Endothelial cell of umbilical vein (primary cell): ENCODE measurements around the gene CAPZA2. TPM values are rescaled to one million over a fixed set of nuclear protein-coding genes. Genes with fewer than 3 reads are reported as not detected.

ENCODE experiments used
- BruUV-seq: library from RNA; stranded (reverse); fragments of 400-500 nt; replicated peaks from 2 replicates; lab custom pipeline; 2021; lab: Mats Ljungman, UMichigan
- CTCF ChIA-PET: fragments of 300-600, 350-600 bp; sonication (Branson Sonifier 250); formaldehyde crosslinking; loops from one replicate; lab custom pipeline; 2021; ENCODE audit warnings: antibody characterized with exemption, inconsistent platforms; lab: Charles Lee
- POLR2A ChIA-PET: fragments of 300-600, 350-600 bp; sonication (Branson Sonifier 250); formaldehyde crosslinking; loops from one replicate; lab custom pipeline; 2021; ENCODE audit warnings: antibody characterized with exemption, inconsistent platforms; lab: Charles Lee
- DNase-seq: peaks from one replicate; pipeline ENCODE4 v3.0.0-alpha.2; 2011; ENCODE audit warnings: low read depth, low spot score
- FAIRE-seq: peaks from 2 replicates; lab custom pipeline; 2011; peaks lifted over from hg19 to GRCh38; lab: Jason Lieb, UNC
- H2AFZ ChIP-seq: 2 replicates; pipeline ENCODE4 v1.6.0; 2012; ENCODE audit warnings: low read depth, low read length, control low read depth, inconsistent platforms
- H3K27ac ChIP-seq: 2 replicates; pipeline ENCODE4 v1.5.1; 2011; ENCODE audit warnings: low read depth, mild to moderate bottlenecking, control low read depth, low read length, moderate library complexity; ENCODE audit not compliant: insufficient read depth
- H3K27me3 ChIP-seq, 2 experiments: 2 replicates each; pipeline versions ENCODE4 v1.6.0 to v1.6.1; 2011; ENCODE audit warnings: low read length in 2 of 2, mixed read lengths in 1 of 2; ENCODE audit not compliant: control insufficient read depth in 2 of 2, insufficient read depth in 2 of 2
- H3K36me3 ChIP-seq, 2 experiments: 2 replicates in 1 of 2; 3 replicates in 1 of 2; pipeline ENCODE4 v1.5.1; 2011; ENCODE audit warnings: low read length in 2 of 2, mild to moderate bottlenecking in 1 of 2, moderate library complexity in 1 of 2; ENCODE audit not compliant: control insufficient read depth in 2 of 2, insufficient read depth in 2 of 2; ENCODE audit errors: extremely low read depth in 1 of 2
- H3K4me1 ChIP-seq: 3 replicates; pipeline ENCODE4 v1.5.1; 2011; ENCODE audit warnings: mild to moderate bottlenecking, low read length; ENCODE audit not compliant: control insufficient read depth, insufficient read depth; ENCODE audit errors: extremely low read depth
- H3K4me2 ChIP-seq: 2 replicates; pipeline ENCODE4 v1.6.1; 2011; ENCODE audit warnings: low read length, control low read depth, mixed read lengths; ENCODE audit not compliant: insufficient read depth
- H3K4me3 ChIP-seq, 3 experiments: fragments of 200-600 bp in 1 of 3; sonication (generic), shearing (Covaris generic) in 1 of 3; replicated peaks in 1 of 3; 2 replicates each; pipeline ENCODE4 v1.5.1; 2011 to 2016; ENCODE audit warnings: control low read depth in 3 of 3, low read length in 3 of 3, mild to moderate bottlenecking in 2 of 3, inconsistent platforms in 1 of 3, low read depth in 1 of 3, moderate library complexity in 1 of 3; ENCODE audit not compliant: insufficient read depth in 1 of 3
- H3K79me2 ChIP-seq: 2 replicates; pipeline ENCODE4 v1.6.0; 2012; ENCODE audit warnings: low read length, inconsistent platforms; ENCODE audit not compliant: control insufficient read depth, insufficient read depth
- H3K9ac ChIP-seq: replicated peaks from 2 replicates; pipeline ENCODE3; 2011; ENCODE audit warnings: low read length, control low read depth; ENCODE audit not compliant: insufficient read depth; ENCODE audit errors: extremely low read depth
- H3K9me1 ChIP-seq: replicated peaks from 3 replicates; pipeline ENCODE4 v1.6.0; 2011; ENCODE audit warnings: mild to moderate bottlenecking, low read length; ENCODE audit not compliant: control insufficient read depth, insufficient read depth; ENCODE audit errors: extremely low read depth
- H3K9me3 ChIP-seq: replicated peaks from 2 replicates; pipeline ENCODE4 v1.5.1; 2012; ENCODE audit warnings: low read length, inconsistent platforms; ENCODE audit not compliant: control insufficient read depth, insufficient read depth
- H4K20me1 ChIP-seq: replicated peaks from 2 replicates; pipeline ENCODE3; 2011; ENCODE audit warnings: mild to moderate bottlenecking, low read length; ENCODE audit not compliant: control insufficient read depth, insufficient read depth; ENCODE audit errors: extremely low read depth
- EZH2 ChIP-seq: IDR thresholded peaks from 2 replicates; pipeline ENCODE4 v1.6.1; 2012; ENCODE audit warnings: borderline replicate concordance, low read depth, mild to moderate bottlenecking, moderate library complexity, low read length, inconsistent platforms; ENCODE audit not compliant: severe bottlenecking
- FOS ChIP-seq: IDR thresholded peaks from 2 replicates; pipeline ENCODE4 v1.6.1; 2011; ENCODE audit warnings: mild to moderate bottlenecking, low read length, moderate library complexity, borderline replicate concordance; ENCODE audit not compliant: insufficient read depth
- GATA2 ChIP-seq: IDR thresholded peaks from 2 replicates; pipeline ENCODE4 v1.7.0; 2011; ENCODE audit warnings: low read depth, mild to moderate bottlenecking, moderate library complexity, mixed read lengths, low read length; ENCODE audit not compliant: insufficient read length, insufficient read depth
- JUN ChIP-seq: IDR thresholded peaks from 2 replicates; pipeline ENCODE4 v1.6.1; 2011; ENCODE audit warnings: borderline replicate concordance, low read depth; ENCODE audit not compliant: insufficient read length, insufficient read depth
- MAX ChIP-seq: IDR thresholded peaks from 2 replicates; pipeline ENCODE4 v1.6.1; 2011; ENCODE audit not compliant: insufficient read depth, insufficient read length
- MYC ChIP-seq: IDR thresholded peaks from one replicate; pipeline ENCODE4 v1.6.1; 2011; ENCODE audit warnings: mild to moderate bottlenecking, low read depth, low read length
- POLR2A ChIP-seq: IDR thresholded peaks from 2 replicates; pipeline ENCODE4 v1.6.1; 2012; ENCODE audit warnings: low read depth, mild to moderate bottlenecking, control low read depth, low read length
- POLR2AphosphoS5 ChIP-seq: IDR thresholded peaks from 2 replicates; pipeline ENCODE4 v1.6.1; 2012; ENCODE audit warnings: low read depth, mild to moderate bottlenecking, control low read depth, low read length, moderate library complexity; ENCODE audit not compliant: insufficient read depth
- dilution Hi-C: fragments of 300-500 bp; cut with MboI; formaldehyde crosslinking; loops from one replicate; pipeline ENCODE4 v1.15.0; 2019; ENCODE audit warnings: low sequenced_read_pairs; ENCODE audit not compliant: extremely low pct_ligation_motif_present
- intact Hi-C: fragments of 100-400 bp; cut with micrococcal nuclease; formaldehyde crosslinking; loops from one replicate; pipeline ENCODE4 v1.10.0; 2022
- polyA plus RNA-seq, 4 experiments: library from polyadenylated mRNA; depleted of rRNA in 3 of 4; stranded (reverse) in 3 of 4; unstranded in 1 of 4; fragments of >200 nt; gene quantifications; 2 replicates each; pipeline versions ENCODE4 v1.2.1 to v1.2.3, GENCODE V29; 2011 to 2012; ENCODE audit warnings: missing spikeins in 1 of 4
- total RNA-seq: library from RNA; stranded (reverse); gene quantifications from 2 replicates; pipeline ENCODE4 v1.2.3, GENCODE V29; 2021
- TF ChIP-seq, protein P1 (sequence below), 2 donors: IDR thresholded peaks; 1 replicate in 1 of 2; 2 replicates in 1 of 2; pipeline ENCODE4 v1.5.1; 2011; ENCODE audit warnings: low read length in 2 of 2, mild to moderate bottlenecking in 2 of 2, moderate library complexity in 2 of 2, control low read depth in 1 of 2, inconsistent platforms in 1 of 2, low read depth in 1 of 2; ENCODE audit not compliant: insufficient read depth in 1 of 2; ENCODE audit errors: extremely low read depth in 1 of 2

The CAPZA2 gene
- total and polyA plus RNA-seq, 2 donors (not counting 3 experiments of a cell fraction or from before 2014, with no cell fraction given) = 48.1 to 347 TPM

DNA sequence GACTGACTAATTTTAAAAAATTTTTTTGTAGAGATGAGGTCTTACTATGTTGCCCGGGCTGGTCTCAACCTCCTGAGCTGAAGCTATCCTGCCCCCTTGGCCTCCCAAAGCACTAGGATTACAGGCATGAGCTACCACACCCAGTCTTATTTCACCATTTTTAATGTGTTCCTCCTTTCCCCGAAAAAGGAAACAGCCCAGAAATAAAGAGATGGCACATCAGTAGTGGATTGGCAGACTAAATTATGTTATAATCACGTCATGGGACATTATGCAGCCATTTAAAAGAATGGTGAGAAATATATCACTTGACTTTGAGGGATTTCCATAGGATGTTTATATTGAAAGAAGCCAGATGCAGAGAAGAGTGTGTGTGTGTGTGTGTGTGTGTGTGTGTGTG, 40.5 kb downstream of the CAPZA2 start:
- no peak for FAIRE-seq
- no TSS peak for BruUV-seq
- POLR2A ChIA-PET = no interaction called here
- Histone ChIP-seq H3K9me3 (no peaks in the 10 kb centered on the region), H3K27ac (no peak overlapping the region), H3K27me3 (no peaks in the 10 kb centered on the region), H3K36me3 (peaks cover 6 to 19% of the 10 kb centered on the region in 2 experiments), H3K79me2 (peaks cover 45% of the 10 kb centered on the region), H3K4me3 (no peak overlapping the region), H3K9ac (no peak overlapping the region), H3K4me2 (no peak overlapping the region), H4K20me1 (no peaks in the 10 kb centered on the region), H3K9me1 (no peaks in the 10 kb centered on the region), H2AFZ (no peak overlapping the region), H3K4me1 (no peaks in the 10 kb centered on the region)
- DNase-seq = no peak
- no peak for TF ChIP-seq FOS
- TF ChIP-seq JUN = no peak
- TF ChIP-seq MAX = no peak
- no peak for TF ChIP-seq MYC
- no peak for TF ChIP-seq GATA2
- TF ChIP-seq, protein P1, sequence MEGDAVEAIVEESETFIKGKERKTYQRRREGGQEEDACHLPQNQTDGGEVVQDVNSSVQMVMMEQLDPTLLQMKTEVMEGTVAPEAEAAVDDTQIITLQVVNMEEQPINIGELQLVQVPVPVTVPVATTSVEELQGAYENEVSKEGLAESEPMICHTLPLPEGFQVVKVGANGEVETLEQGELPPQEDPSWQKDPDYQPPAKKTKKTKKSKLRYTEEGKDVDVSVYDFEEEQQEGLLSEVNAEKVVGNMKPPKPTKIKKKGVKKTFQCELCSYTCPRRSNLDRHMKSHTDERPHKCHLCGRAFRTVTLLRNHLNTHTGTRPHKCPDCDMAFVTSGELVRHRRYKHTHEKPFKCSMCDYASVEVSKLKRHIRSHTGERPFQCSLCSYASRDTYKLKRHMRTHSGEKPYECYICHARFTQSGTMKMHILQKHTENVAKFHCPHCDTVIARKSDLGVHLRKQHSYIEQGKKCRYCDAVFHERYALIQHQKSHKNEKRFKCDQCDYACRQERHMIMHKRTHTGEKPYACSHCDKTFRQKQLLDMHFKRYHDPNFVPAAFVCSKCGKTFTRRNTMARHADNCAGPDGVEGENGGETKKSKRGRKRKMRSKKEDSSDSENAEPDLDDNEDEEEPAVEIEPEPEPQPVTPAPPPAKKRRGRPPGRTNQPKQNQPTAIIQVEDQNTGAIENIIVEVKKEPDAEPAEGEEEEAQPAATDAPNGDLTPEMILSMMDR (IDR thresholded peaks at IDR 0.05; ENCODE audit: extremely low read depth in 1 of 2, insufficient read depth in 1 of 2, low read depth in 1 of 2, low read length in 2 of 2) = no peak
- no peak for TF ChIP-seq EZH2
- no peak for TF ChIP-seq POLR2AphosphoS5
- TF ChIP-seq POLR2A = no peak
- dilution Hi-C loops (no loop called here), intact Hi-C loops (no loop called here)
- CTCF ChIA-PET = interaction anchor here (1.3 to 1.4 kb wide), 2 partner anchors 9 to 225 kb away, joined by 3 read pairs; no protein-coding TSS in a partner anchor
